Measurements from ENCODE around the gene ABCA4.

DNA sequence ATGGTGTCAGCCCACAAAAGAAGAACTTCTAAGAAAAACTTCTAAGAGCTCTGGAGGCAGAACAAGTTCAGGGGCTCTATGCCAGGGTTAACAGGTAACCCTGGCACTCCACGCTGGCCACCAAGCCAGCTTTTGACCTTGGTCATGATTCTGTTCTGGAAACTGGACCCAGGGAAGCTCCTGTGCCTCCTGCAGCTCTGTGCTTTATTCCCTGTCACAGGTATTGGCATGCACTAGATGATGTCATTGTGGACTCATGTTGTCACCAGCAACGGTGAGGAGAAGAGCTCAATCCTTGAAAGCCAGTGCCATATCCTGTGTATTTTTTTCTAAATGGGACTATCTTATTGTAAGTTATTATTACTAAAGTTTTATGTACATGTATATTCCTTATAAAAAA lies 155.1 kb downstream of the ABCA4 start:
- no peak for TF ChIP-seq POLR2A (IDR thresholded peaks at IDR 0.05)
- TF ChIP-seq, protein P1, sequence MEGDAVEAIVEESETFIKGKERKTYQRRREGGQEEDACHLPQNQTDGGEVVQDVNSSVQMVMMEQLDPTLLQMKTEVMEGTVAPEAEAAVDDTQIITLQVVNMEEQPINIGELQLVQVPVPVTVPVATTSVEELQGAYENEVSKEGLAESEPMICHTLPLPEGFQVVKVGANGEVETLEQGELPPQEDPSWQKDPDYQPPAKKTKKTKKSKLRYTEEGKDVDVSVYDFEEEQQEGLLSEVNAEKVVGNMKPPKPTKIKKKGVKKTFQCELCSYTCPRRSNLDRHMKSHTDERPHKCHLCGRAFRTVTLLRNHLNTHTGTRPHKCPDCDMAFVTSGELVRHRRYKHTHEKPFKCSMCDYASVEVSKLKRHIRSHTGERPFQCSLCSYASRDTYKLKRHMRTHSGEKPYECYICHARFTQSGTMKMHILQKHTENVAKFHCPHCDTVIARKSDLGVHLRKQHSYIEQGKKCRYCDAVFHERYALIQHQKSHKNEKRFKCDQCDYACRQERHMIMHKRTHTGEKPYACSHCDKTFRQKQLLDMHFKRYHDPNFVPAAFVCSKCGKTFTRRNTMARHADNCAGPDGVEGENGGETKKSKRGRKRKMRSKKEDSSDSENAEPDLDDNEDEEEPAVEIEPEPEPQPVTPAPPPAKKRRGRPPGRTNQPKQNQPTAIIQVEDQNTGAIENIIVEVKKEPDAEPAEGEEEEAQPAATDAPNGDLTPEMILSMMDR (IDR thresholded peaks at IDR 0.05): no peak
